ENCODE measurements around the gene ZNF41. TPM values are rescaled to one million over a fixed set of nuclear protein-coding genes. Genes with fewer than 3 reads are reported as not detected.
A peak's percentile ranks its signal among the peaks of the same experiment; 100 is the strongest.
"Not testable (repeated sequence)": the region's sequence is repeated elsewhere in the genome, so short reads cannot be mapped to it uniquely, and the experiment has no call there.

Gene ZNF41
- total RNA-seq, 1 experiment from 2014 or later = 4.8 TPM

DNA sequence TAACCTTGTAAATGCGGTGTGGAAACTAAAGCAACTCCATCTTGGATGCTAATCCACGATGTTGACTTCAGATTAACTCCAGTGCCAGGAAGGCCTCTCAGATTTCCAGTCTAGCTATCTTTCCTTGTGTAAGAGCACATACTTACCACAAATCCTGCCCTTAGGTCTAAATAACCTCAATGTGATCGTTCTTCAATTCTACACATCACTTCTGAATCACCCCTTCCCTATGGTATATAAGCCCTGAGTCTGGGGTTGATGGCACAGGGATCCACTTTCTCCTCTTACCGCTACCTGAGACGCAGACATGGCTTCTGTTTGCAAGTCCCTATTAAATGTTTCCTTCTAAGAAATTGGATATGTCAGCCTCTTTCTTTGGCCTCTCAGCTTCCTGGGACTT lies 17.5 kb upstream of the ZNF41 start:
- no peak for DNase-seq
- Histone ChIP-seq H3K36me3 (no peaks in the 10 kb centered on the region), H3K27me3 (no peaks in the 10 kb centered on the region), H3K4me3 (no peak overlapping the region), H3K9me3 (no peaks in the 10 kb centered on the region)

DNA sequence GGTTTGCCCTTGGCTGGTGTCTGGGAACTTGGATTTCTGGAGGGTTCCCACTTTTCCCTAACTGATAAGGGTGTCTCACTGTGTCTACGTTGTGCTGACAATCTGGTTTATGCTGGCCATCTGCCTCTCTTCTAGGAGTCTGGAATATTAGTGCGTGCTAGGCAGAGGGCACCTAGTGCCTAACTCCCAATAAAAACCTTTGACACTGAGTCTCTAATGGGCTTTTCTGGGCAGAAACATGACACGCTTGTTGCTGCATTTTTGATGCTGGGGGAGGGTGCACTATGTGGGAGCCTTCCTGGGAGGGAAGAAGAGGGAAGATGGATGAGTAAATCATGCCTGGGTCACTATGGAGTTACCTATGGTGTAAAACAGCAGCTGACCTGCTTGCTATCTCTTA lies 16.3 kb upstream of the ZNF41 start:
- Histone ChIP-seq H3K36me3 (no peaks in the 10 kb centered on the region), H3K27me3 (no peaks in the 10 kb centered on the region), H3K4me3 (no peak overlapping the region), H3K9me3 (no peaks in the 10 kb centered on the region)
- no peak for DNase-seq

DNA sequence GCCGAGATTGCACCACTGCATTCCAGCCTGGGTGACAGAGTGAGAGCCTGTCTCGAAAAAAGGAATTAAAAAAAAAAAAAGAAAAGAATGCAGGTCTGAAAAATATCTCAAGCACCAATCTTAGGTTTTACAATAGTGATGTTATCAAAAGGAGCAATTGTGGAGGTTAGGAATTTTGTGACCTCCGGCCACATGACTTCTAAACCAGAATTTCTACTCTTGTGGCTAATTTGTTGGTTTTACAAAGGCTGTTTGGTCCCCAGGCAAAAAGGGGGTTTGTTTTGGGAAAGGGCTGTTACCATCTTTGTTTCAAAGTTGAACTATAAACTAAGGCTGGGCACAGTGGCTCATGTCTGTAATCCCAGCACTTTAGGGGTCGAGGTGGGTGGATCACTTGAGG lies 15.4 kb upstream of the ZNF41 start:
- no peak for DNase-seq
- Histone ChIP-seq H3K27me3 (no peaks in the 10 kb centered on the region), H3K36me3 (no peaks in the 10 kb centered on the region), H3K4me3 (no peak overlapping the region), H3K9me3 (no peaks in the 10 kb centered on the region)

DNA sequence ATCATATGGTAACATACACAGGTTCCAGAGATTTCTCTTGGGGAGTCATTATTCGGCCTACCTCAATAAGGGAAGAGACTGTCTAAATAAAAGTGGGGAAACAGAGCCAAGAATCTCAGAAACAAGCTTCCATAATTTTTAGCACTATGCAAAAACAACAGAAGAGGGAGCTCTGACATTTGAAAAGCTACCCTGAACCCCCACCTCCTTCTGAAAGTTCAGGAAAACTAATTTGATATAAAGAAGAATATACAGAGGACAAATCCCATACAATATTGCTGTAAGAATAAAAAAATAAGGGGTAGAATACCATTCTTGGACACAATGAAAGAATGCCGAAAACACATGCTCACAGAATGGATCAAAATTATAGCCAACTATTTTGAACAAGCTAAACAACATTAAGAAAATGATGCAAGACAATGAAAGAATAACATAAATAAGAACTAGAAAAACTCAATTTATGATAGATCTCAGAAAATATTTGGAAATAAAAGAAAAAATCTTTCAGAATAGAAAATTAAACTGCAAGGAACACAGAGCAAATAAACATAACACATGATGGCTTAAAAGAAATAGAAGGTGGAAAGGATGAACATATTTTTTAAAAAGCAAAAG lies 14.4 kb upstream of the ZNF41 start:
- Histone ChIP-seq H3K9me3 (no peaks in the 10 kb centered on the region), H3K27me3 (no peaks in the 10 kb centered on the region), H3K36me3 (no peaks in the 10 kb centered on the region), H3K4me3 (no peak overlapping the region)
- DNase-seq = no peak

DNA sequence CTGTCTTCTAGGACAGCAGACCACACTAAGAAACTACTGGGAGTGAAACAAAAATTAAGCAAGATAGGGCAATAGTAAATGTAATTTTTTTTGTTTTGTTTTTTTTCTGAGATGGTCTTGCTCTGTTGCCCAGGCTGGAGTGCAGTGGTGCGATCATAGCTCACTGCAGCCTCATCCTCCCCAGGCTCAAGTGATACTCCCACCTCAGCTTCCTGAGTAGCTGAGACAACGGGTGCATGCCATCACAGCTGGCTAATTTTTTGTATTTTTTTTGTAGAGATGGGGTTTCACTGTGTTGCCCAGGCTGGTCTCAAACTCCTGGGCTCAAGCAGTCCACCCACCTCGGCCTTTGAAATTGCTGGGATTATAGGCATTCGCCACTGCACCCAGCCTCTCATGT lies 9.1 kb upstream of the ZNF41 start:
- H3K27me3 ChIP-seq, DNase-seq, H3K4me3 ChIP-seq, H3K9me3 ChIP-seq, H3K36me3 ChIP-seq: not testable (repeated sequence)

DNA sequence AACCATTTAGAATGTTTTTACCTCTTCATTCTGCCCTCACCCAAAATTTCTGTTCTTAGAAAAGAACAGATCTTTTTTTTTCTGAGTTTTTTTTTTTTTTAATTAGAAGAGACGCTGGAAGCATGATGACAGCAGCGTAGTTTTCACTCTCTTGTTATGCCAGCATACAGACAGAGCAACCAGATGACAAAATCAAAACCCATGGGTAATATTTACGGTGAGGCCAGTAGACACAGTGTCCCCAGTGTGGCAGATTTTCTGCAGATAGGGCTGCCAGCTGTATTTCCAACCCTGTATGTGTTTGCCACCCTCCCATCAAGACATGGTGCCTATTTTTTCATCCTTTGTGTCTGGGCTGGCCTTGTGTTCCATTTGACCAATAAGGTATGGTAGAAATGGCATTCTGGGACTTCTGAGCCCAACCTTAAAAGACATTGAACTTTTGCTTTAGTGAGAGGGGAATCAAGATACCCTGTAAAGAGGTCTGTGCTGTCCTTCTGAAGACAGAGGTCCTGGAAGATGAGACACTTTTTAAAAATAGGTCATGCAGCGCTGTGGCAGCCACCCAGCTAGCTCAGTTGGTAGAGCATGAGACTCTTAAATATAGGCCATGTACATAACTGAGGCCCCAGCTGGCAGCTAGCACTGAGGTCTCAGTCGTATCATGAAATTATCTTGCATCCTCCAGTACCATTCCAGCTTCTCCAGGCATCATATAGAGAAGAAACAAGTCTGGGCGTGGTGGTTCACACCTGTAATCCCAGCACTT lies 6.7 kb upstream of the ZNF41 start:
- no peaks in the 10 kb centered on the region for H3K27me3 ChIP-seq
- no peak for DNase-seq
- no peaks in the 10 kb centered on the region for H3K36me3 ChIP-seq
- no peaks in the 10 kb centered on the region for H3K9me3 ChIP-seq
- H3K4me3 ChIP-seq = no peak overlapping the region

DNA sequence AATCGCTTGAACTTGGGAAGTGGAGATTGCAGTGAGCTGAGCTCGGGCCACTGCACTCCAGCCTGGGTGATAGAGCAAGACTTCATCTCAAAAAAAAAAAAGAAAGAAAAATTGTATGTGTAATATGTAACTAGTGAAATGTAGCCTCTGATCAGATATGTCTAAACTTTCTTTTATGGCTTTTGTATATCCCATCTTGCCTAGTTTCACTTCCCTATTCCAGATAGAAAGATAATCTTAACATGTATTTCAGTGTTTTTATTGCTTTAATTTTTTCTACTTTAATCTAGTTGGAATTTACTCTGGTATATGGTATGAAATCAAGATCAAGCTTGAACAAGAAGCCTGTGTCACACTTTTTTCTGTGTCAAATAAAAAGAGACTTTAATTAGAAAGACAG lies 1.9 kb upstream of the ZNF41 start:
- Histone ChIP-seq H3K27me3 (no peaks in the 10 kb centered on the region), H3K36me3 (no peaks in the 10 kb centered on the region), H3K9me3 (no peaks in the 10 kb centered on the region), H3K4me3 (no peak overlapping the region; the same call in 1 of the 2 replicates)
- DNase-seq = no peak

DNA sequence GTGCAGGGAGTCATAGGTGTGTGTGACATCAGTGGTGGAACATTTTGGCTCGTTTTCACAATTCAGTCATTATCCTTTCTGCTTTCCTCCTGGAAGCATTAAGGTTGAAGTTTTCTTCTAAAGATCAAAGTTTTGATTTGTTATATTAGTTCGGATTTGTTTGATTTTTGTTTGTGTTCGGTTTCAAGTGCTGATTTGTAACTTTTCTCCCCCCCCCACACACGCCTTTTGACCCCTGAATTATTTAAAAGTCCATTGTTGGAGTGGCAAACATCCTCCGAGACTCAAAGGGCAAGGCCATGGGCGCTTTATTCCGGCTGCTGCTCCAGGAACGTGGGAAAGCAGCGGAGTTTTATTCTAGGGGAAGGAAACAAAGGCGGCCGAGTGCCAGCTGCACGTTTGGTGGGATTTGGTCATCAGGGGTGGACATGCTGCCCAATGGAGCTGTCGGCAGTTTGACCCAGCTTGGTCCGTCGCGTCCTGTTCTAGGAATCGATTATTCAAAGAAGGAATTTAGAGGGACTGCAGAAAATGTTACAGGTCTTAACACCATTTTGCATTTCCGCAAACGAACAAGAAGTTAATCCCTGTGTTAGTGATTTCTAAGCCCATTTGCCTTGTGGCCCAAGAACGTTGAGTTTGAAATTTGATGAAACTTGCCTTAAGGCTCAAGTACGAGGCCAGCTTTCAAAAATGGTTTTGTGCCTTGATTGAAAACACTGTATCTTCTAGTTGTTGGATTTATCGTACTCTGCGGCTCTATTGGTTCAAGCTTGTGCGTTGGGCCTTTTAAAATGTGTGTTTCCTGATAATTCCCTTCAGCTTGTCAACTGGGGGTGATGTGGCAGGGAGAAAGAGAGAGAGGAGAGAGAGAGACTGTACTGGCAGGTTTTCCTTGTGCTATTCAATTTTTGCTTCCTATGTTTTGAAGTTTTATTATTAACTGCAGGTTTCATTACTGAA lies 565 bp upstream of the ZNF41 start:
- peak; percentile 35 for DNase-seq

DNA sequence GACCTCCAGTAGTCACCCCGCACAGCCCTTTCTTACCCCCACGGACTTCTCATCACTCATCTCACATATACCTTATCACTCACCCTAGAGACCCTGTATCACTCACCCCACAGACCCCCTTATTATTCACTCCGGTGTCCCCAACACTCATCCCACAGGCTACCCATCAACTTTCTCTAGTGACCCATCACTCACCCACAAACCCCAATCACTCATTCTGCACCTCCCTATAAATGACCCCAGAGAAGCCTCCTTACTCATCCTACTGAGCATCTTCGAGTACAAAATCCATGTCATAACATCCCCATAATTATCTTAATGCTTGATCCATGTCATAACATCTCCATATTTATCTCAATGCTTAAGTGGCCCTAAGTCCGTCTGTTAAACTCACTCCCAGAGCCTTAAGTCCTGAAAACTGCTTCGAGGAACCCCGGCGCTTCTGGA lies 934 bp downstream of the ZNF41 start:
- peak overlapping the region; percentile 75 for H3K4me3 ChIP-seq
- H3K27me3 ChIP-seq = no peaks in the 10 kb centered on the region
- H3K9me3 ChIP-seq = no peaks in the 10 kb centered on the region
- no peak for DNase-seq
- H3K36me3 ChIP-seq = no peaks in the 10 kb centered on the region

More for the DNA sequence above, 565 bp upstream of the ZNF41 start:
- H3K27me3 ChIP-seq = no peaks in the 10 kb centered on the region
- peak overlapping the region; percentile 75 for H3K4me3 ChIP-seq
- H3K36me3 ChIP-seq = no peaks in the 10 kb centered on the region
- no peaks in the 10 kb centered on the region for H3K9me3 ChIP-seq

DNA sequence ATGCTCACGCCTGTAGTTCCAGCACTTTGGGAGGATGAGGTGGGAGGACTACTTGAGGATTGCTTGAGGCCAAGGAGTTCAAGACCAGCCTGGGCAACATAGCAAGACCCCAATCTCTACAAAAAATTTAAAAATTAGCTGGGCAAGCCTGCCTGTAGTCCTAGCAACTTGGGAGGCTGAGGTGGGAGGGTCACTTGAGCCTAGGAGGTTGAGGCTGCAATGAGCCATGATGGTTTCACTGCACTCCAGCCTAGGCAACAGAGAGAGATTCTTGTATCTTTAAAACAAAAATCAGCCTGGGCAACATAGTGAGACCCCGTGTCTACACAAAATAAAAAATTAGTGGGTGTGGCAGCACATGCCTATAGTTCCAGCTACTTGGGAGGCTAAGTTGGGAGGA lies 1.9 kb downstream of the ZNF41 start:
- H3K9me3 ChIP-seq = no peaks in the 10 kb centered on the region
- no peak overlapping the region for H3K4me3 ChIP-seq
- no peaks in the 10 kb centered on the region for H3K36me3 ChIP-seq
- no peak for DNase-seq
- H3K27me3 ChIP-seq = no peaks in the 10 kb centered on the region

DNA sequence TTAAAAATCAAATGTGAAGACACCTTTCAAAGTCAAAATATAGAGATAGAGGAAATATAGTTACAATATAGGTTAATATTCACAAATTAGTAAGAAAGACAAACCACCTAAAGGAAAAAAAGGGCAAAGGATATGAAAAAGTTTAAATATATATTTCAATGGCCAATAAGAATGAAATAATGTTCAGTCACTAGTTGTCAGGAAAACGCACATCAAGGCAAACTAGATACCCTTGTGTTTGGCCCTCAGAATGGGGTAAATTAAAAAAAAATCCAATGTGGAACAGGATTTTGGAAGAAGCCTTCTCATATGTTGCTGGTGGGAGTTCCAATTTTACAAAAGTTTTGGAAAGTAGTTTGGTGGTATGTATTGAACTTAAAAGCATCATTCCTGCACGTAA lies 2.4 kb downstream of the ZNF41 start:
- Histone ChIP-seq H3K36me3 (no peaks in the 10 kb centered on the region), H3K27me3 (no peaks in the 10 kb centered on the region), H3K9me3 (no peaks in the 10 kb centered on the region), H3K4me3 (no peak overlapping the region)
- no peak for DNase-seq

DNA sequence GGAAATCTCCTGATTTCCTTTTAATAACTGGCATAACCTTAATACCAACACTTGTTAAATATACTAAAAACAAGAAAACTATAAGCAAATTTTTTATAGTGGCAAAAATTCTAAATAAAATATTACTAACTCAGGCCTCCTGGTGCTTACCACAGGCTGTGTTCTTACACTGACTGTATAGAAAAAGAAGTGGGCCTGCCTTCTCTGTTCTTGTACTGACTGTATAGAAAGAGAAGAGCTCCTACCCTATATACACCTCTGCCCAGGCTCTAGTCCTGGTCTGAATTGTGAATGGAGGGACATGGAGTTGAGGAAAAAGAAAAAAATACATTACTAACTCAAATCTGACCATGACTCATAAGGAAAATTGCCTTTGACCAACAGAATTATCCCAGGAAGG lies 7.5 kb downstream of the ZNF41 start:
- no peak for DNase-seq
- Histone ChIP-seq H3K36me3 (no peaks in the 10 kb centered on the region), H3K9me3 (no peaks in the 10 kb centered on the region), H3K27me3 (no peaks in the 10 kb centered on the region), H3K4me3 (no peak overlapping the region)

DNA sequence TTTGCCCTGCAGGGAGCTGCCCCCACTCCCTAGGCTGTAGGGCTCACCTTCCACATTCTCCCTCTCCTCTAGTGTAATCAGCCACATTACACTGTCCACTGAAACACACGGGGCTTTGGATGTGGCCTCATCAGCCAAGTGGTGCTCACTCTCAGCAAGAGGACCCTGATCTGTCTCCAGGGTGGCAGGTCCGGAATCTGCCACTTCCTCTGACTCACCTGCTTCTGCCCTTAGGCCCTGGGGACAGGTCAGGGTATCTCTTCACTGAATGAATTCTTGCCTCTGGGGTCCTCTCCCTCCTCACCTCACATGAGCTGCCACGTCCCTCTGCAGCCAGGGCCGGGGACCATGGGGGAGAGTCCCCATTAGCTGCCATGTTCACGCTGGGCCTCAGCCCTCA lies 15.9 kb downstream of the ZNF41 start:
- no peaks in the 10 kb centered on the region for H3K27me3 ChIP-seq
- no peak for DNase-seq
- no peaks in the 10 kb centered on the region for H3K9me3 ChIP-seq
- peaks cover 2% of the 10 kb centered on the region; the same call in 1 of the 2 replicates for H3K36me3 ChIP-seq
- H3K4me3 ChIP-seq = no peak overlapping the region

DNA sequence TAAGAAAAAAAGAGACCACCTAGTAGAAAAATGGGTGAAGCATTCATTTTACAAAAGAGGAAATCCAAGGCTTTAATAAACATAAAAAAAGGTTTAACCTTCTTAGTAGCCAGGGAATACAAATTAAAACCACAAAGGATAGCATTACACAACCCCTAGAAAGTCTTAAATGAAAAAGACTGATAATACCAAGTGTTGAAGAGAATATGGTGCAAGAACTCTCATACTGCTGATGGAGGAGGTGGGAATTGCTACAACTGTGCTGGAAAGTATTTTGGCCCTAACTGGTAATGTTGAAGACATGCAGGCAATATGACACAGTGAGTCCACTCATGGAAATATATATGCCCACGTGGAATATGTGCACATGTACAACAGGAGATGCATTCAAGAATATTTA lies 22.5 kb downstream of the ZNF41 start:
- Histone ChIP-seq H3K36me3 (no peaks in the 10 kb centered on the region; the same call in 1 of the 2 replicates), H3K9me3 (no peaks in the 10 kb centered on the region), H3K4me3 (no peak overlapping the region), H3K27me3 (no peaks in the 10 kb centered on the region)
- no peak for DNase-seq

DNA sequence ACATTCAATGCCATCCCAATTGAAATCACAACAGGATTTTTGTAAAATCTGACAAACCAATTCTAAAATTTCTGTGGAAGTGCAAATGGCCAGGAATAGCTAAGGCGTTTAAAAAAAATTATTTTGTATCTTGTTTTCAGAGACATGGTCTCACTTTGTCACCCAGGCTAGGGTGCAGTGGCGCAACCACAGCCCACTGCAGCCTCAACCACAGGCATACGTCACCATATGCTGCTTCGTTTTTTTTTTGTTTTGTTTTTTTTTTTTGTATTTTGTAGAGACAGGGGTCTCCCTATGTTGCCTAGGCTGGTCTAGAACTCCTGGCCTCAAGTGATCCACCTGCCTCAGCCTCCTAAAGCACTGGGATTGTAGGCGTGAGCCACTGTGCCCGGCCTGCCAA lies 24.5 kb downstream of the ZNF41 start:
- Histone ChIP-seq H3K36me3 (no peaks in the 10 kb centered on the region; the same call in 1 of the 2 replicates), H3K9me3 (no peaks in the 10 kb centered on the region), H3K4me3 (no peak overlapping the region), H3K27me3 (no peaks in the 10 kb centered on the region)
- DNase-seq = no peak

DNA sequence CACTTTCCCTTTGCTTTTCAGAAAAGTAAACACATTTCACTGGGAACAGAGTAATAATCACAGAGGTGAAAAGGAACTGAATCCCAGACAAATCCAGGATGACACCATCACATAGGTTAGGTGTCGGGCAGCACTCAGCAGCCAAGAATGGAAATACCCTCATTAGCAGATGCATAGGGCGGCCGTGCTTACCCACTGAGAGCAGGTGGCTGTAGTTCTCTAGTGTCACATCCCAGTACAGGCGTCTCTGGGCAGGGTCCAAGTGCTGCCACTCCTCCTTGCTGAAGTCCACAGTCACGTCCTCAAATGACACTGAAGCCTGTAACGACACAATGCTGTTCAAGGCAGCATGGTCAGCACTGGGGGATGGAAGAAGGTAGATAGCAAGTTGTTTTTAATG lies 26.9 kb downstream of the ZNF41 start:
- Histone ChIP-seq H3K4me3 (no peak overlapping the region), H3K36me3 (peaks cover 5% of the 10 kb centered on the region), H3K27me3 (no peaks in the 10 kb centered on the region), H3K9me3 (no peaks in the 10 kb centered on the region)
- DNase-seq = no peak

DNA sequence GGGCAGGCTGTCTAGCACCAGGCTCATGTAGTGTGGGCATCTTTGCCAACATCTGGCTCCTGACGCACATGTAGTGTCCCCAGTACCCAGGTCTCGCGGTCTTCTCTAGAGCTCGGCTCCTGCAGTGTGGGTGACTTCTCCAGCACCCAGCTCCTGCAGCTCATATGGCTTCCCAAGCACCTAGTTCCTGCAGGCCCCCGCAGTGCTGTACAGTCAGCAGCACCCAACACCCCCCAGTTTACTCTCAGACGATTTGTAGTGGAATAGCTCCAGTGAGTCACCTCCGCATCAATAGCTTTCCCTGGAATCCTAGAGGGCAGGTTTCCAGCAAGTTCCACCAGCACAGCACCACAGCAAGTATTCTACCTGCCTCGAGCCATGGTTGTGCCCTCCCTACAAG lies 30.9 kb downstream of the ZNF41 start:
- no peaks in the 10 kb centered on the region for H3K27me3 ChIP-seq
- no peak overlapping the region for H3K4me3 ChIP-seq
- H3K9me3 ChIP-seq = peaks cover 3% of the 10 kb centered on the region
- no peak for DNase-seq
- peaks cover 23% of the 10 kb centered on the region for H3K36me3 ChIP-seq
